Forelimb muscle (tissue), 1 donor: Measurements from ENCODE around the gene CUZD1. TPM values are rescaled to one million over a fixed set of nuclear protein-coding genes. Genes with fewer than 3 reads are reported as not detected.
"Not testable (repeated sequence)": the region's sequence is repeated elsewhere in the genome, so short reads cannot be mapped to it uniquely, and the experiment has no call there.

Source experiments
- DNase-seq: peaks from one replicate; pipeline ENCODE4 v3.0.0-alpha.2; 2013; ENCODE audit warnings: low read depth
- polyA plus RNA-seq: library from polyadenylated mRNA; unstranded; fragments of 120-200 nt; gene quantifications from one replicate; pipeline ENCODE4 v1.2.1, GENCODE V29; 2013; ENCODE audit not compliant: insufficient read length

The CUZD1 gene, protein sequence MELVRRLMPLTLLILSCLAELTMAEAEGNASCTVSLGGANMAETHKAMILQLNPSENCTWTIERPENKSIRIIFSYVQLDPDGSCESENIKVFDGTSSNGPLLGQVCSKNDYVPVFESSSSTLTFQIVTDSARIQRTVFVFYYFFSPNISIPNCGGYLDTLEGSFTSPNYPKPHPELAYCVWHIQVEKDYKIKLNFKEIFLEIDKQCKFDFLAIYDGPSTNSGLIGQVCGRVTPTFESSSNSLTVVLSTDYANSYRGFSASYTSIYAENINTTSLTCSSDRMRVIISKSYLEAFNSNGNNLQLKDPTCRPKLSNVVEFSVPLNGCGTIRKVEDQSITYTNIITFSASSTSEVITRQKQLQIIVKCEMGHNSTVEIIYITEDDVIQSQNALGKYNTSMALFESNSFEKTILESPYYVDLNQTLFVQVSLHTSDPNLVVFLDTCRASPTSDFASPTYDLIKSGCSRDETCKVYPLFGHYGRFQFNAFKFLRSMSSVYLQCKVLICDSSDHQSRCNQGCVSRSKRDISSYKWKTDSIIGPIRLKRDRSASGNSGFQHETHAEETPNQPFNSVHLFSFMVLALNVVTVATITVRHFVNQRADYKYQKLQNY
- polyA plus RNA-seq, result 0.95 TPM

DNA sequence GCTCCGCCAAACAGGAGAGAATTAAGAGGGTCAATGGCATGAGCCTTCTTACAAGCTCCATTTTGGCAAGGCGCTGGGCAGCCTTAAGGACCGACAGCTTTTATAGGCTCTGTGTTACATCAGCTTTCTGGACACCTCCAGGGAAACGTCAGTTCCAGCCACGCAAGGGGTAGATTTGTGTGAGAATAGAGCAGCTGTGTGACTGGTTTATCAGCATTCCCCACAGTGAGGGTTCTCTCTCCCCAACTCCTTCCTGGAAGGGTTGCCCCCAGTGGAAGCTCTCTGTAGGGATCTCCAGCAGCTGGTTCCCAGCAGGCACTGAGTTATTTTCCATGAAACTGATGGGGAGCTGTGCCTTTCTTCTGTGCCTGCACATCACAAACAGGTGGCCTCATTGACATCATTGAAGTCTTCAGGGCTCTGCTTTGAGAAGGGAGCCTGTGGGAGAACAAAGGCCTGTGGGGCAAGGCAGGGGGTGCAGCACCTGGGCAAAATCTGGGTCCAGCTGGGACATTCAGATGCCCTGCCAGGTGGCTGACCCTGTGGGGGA is at the start of gene CUZD1:
Gene CUZD1 (minus strand): TSS at position 75 of the 550 bp plus-strand sequence. CDS start 14 bp downstream, at position 61.
- DNase-seq, result no peak

DNA sequence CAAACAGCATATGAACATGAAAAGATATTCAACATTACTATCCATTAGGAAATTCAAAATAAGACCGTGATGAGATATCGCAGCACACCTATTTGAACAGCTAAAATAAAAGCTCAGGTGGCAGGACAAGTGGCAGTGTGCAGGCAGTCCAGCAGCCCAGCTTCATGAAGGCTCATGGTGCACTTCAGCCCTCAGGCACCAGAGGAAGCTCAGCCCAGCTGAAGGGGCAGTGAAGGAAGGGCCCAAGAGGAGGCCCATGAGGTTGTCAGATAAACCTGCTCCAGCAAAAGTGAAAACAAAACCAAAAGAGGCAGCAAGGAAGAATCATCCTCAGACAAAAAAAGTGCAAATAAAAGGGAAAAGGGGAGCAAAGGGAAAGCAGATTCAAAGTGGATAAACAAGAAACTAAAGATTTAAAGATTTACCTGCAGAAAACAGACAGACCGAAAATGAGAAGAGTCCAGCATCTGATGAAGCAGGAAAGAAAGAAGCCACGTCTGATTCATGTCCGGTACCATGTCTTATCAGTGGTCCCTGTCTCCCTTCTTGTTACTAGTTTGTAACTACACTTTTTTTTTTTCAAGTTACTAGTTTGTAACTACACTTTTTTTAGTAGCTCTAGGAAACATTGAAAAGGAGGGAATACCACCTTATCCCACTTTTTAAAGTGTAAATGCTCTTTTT is 48.7 kb upstream of the CUZD1 start:
- DNase-seq, result no peak

DNA sequence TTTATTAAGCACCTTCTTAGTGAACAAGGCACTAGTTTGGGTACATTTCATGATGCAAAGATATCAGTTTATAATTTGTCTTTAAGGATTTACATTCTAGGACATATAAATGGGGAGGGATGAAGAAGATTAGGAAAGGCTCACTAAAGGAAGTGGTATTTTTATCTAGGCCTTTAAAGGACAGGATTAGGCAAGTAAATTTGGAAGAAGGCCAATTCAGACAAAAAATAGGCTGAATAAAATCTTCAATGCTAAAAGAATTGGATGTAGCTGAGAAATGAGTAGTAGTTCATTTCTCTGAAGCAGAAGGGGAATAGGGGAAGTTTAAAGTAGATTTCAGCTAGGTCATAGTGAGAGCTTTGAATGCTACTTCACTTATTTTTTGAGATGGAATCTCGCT is 38.5 kb upstream of the CUZD1 start:
- DNase-seq, result no peak

DNA sequence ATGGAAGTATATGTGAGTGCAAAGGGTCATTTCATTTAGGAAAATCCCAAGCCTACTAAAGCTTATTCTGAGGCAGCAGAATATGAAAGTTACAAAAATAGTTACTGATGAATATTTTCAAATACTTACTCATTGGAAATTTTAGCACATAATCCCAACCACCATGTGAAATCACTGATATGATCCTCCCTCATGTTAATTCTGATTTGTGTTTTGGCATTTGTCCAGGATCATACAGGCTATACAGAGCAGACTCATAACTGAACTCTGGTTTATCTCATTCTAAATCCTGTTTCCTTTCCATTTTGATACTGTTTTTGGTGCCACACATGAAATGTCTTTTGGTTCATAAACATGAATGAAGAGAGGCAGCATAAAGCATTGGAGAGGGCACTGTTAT is 37.1 kb upstream of the CUZD1 start:
- DNase-seq, result no peak

DNA sequence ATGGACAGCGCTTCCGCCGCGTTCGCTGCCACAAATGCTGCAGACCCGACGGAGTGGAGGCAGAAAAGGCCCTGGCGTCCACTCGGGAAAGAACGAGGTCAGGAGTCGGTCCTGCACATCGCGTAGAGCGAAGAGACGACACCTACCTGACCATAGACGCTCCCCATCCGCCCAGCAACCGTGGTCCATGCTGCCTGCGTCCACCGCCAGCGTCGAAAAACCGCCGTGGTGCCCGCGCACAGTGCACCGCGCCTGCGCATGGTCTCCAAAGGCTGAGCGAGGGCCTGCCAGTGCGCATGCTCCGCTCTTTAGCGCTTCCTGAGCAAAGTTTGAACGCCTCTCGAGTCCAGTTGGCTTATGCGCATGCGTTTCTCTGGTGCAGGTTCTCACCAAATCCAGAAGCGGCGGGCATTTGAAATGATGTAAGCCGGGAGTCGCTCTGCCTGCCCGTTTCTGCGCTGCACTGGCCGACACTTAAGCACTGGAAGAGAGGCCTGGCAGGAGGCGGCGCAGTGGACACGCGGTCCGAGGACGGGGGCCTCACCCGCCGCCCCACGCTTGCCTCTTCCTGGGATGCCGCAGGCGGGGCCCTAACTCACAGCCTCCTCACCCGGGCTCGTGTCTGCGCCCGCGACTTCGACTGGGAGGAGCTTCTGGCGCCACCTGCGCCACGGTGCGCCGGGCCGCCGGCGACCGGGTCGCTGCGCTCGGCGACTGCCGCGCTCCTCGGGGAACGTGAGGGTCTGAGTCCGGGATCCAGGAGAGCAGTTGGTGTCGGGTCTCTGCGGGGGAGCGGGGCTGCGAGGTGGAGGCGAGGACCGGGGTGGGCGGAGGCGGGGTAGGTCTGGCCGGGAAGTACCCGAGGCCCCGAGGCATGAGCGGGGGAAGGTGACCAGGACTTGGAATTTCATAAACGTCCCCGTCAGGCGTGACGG is 33.9 kb upstream of the CUZD1 start, which contains the start of gene FAM24B:
Gene FAM24B (minus strand): TSS at position 243 of the 935 bp plus-strand sequence. CDS start 29,066 bp downstream, outside the sequence.
- peak; percentile 97 for DNase-seq

DNA sequence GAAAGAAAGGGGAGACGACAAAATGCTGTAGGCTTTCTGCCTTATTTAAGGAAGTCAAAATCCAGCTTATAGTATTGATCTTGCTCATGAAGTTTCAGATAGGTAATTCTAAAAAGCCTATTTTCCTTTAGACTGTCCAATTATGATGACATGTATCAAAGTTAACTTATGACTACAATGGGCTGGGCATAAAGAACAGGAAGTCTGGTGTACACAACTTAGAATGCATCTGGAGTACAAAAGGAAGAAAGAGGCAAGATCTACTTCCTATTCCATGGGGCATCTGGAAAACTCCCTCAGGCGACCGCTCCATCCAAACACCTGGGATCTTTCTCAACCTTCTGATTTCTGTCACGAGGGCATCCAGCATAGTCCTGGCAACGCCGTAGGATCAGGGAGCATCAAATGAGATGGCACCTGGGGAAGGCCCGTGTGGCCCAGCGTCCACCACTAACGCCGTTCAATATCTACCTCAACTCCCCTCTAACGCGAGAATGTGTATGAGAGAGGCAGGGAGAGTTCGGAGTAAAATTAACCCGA is 33.2 kb upstream of the CUZD1 start:
- no peak for DNase-seq

DNA sequence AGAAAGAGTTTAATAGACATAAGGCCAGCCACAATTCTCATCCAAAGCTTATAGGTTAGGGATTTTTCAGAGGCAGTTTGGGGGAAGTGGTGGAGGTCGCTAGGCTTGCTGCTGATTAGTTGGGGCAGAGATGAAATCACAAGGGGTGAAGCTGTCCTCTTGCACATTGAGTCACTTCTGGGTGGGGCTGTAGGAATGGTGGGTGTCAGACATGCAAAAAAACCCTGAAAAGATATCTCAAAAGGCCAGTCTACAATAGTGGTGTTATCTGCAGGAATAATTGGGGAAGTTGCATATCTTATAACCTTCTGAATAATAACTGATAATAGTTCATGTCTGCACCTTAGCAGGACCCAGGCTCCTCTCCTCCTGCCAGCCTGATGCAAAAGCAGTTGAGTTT is 31.6 kb upstream of the CUZD1 start:
- no peak for DNase-seq

DNA sequence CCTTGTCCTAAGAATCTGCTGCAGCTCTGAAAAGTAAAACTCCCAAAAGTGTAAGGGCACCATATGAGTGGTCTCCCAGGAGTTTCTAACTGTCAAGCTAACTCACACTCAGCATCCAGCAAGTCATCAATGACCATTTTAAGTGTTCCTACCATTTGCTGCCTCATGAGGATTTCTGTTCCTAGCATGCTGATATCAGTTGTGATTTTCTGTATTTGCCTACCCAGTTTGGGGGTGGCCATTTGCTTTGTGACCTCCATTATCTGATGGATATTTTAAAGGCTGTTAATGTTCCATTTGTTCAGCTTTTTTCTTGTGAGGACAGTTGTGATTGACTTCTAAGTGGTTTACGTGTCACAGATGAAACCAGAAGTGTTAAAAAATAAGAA is 30.8 kb upstream of the CUZD1 start:
- DNase-seq, result no peak

DNA sequence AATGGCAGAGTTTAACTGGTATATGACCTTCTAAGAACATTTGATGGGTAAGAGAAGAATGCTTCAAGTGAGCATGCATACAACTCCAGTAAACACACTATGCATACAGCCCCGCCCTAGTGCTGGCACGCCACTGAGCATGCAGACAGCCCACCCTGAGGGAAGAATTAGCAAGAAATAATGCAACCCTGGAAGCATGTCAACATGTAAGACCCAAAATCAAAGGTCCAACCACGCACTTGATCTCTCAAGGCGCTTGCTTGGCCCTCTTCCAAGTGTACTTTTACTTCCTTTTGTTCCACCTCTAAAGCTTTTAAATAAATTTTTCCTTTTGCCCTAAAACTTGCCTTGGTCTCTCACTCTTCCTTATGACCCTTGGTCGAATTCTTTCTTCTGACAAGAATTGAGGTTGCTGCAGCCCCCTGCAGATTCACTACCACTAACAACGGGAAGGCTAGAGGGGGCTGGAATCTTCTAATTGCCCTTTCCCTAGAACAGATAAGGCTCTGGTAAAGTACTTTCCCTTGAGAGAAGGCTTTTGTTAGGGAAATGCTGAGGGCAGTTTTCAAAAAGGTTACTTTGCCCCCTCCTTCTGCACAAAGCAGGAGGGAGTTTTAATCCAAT is 30.3 kb upstream of the CUZD1 start:
- no peak for DNase-seq

DNA sequence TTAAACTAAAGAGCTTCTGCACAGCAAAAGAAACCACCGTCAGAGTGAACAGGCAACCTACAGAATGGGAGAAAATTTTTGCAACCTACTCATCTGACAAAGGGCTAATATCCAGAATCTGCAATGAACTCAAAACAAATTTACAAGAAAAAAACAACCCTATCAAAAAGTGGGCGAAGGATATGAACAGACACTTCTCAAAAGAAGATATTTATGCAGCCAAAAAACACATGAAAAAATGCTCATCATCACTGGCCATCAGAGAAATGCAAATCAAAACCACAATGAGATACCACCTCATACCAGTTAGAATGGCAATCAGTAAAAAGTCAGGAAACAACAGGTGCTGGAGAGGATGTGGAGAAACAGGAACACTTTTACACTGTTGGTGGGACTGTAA is 26.3 kb upstream of the CUZD1 start:
- not testable (repeated sequence) for DNase-seq

DNA sequence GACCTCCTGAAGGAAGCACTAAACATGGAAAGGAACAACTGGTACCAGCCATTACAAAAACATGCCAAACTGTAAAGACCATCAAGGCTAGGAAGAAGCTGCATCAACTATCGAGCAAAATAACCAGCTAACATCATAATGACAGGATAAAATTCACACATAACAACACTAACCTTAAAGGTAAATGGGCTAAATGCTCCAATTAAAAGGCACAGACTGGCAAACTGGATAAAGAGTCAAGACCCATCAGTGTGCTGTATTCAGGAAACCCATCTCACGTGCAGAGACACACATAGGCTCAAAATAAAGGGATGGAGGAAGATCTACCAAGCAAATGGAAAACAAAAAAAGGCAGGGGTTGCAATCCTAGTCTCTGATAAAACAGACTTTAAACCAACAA is 23.1 kb upstream of the CUZD1 start:
- not testable (repeated sequence) for DNase-seq

DNA sequence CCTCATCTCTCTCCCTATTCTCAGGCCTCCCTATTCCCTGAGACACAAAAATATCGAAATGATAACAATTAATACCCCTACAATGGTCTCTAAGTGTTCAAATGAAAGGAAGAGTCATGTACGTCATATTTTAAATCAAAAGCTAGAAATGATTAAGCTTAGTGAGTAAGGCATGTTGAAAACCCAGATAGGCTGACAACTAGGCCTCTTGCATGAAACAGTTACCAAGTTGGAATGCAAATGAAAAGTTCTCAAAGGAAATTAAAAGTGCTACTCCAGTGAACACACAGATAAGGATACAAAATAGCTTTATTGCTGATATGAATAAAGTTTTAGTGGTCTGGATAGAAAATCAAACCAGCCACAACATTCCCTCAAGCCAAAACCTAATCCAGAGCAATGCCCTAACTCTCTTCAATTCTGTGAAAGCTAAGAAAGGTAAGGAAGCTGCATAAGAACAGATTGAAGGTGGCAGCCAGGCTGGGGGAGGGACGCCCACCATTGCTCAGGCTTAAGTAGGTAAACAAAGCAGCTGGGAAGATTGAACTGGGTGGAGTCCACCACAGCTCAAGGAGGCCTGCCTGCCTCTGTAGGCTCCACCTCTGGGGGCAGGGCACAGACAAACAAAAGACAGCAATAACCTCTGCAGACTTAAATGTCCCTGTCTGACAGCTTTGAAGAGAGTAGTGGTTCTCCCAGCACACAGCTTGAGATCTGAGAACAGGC is 21.3 kb upstream of the CUZD1 start:
- DNase-seq, result not testable (repeated sequence)

DNA sequence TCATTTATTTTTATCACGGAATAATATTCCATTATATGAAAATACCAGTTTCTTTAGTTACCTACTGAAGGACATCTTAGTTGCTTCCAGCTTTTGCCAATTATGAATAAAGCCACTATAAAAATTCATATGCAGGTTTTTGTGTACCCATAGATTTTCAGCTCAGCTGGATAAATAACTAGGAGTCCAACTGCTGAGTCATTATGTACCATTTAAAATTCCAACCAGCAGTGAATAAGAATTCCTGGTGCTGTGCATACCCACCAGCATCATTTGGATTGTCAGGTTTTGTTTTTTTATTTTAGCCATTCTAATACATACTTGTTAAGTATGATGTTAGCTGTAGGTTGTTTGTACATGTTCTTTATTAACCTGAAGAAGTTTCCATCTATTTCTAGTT is 19.2 kb upstream of the CUZD1 start:
- no peak for DNase-seq

DNA sequence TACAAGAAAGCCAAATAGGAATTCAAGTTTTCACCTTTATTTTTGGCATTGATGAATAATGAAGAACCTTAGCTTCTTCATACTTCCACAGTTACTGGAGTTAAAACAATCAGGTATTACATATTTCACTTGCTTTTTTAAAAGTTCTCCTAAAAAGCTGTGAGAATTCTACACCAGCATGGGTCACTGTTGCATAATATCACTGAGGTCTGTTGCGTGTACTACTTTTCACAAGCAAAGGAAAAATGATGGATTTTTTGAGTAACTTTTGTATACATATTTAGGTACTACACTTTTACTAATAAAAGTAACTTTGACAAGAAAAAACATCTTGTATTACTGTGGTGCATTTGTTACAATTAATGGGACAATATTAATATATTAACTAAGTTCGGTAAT is 18.5 kb upstream of the CUZD1 start:
- no peak for DNase-seq

DNA sequence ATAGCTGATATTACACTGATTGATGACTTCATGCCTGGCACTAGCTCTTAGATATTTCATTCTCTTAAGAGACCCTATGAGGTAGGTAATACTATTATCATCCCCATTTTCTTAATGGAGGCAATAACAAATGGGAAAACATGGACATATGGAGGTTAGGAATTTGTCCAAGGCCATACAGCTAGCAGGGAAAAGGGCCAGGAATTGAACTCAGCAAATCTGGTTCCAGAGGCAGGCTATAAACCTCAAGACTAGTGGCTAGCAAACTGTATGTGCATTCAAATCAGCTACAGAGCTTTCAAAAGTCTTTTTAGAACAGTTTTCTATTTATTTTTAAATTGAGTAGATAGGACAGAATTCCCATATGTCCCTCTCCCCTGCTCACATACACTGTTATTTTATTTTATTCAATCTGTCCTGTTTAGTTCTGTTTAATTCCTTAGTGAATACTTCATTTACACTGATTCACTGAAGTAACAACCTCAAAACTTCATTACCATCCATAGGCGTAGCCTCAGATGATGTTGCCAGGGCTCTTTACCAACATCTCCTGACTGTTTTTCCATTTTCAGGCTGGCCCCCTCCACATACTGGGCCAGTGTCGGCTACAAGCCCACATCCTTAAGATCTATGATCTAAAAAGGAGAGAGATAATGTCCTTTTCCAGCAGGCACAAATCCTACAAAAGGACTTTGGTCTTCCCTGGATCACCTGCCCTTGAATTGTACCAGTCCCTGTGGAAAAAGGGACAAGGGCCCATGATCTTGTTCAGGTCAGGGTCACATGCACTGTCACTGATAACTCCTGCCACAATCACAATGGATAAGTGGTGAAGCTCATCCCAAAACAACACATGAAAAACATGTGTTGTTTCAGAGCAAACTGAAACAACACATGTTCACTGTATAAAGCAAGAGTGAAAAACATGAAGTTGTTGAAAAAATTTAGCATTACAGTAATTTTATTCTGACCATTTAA is 17.8 kb upstream of the CUZD1 start:
- DNase-seq, result no peak

DNA sequence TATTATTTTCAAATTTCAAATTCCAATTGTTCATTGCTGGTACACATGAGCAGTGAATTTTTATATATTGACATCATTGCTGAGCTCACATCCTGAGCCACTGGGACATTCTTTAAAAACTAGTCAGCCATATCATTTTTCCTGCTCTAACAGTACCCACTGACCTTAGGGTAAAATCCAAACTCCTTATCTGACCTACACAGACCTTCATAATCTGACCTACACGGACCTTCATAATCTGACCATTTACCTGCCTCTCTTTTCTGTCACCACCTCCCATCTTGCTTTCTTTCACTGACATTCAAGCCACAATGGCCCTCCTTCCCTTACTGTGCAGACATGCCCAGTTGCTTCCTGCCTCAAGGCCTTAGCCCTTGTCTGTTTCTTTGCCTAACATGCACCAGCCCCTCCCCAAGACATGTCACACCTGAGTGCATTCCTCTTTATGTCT is 16.1 kb upstream of the CUZD1 start:
- no peak for DNase-seq

DNA sequence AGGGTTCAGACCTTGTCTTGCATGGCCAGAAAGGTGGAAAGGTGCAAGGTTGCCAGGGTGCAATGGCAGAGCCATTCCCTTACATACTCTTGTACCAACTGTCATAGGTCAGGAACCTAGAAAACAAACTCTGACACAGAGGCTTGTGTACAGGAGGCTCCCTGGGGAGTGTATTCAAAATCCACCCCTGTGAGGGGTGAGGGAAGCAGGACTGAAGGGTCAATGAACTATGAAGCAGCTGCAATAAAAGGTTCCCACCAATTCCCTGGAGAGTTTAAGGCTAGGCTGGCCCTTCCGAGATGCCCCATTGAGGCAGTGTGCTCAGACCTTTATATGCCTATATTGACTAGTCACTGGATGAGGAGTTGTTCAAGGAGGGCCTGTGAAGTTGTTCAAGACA is 13.9 kb upstream of the CUZD1 start:
- no peak for DNase-seq

DNA sequence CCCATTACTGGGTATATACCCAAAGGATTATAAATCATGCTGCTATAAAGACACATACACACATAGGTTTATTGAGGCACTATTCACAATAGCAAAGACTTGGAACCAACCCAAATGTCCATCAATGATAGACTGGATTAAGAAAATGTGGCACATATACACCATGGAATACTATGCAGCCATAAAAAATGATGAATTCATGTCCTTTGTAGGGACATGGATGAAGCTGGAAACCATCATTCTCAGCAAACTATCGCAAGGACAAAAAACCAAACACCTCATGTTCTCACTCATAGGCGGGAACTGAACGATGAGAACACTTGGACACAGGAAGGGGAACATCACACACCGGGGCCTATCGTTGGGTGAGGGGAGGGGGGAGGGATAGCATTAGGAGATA is 12.4 kb upstream of the CUZD1 start:
- not testable (repeated sequence) for DNase-seq
